A549 (cell line): ENCODE measurements around the gene C2orf49. TPM values are rescaled to one million over a fixed set of nuclear protein-coding genes. Genes with fewer than 3 reads are reported as not detected.

Experiments
- ATAC-seq, 2 experiments: fragments of 200-7000 bp in 1 of 2; fragments of >200 bp in 1 of 2; cut with Nextera tagmentation in 1 of 2; cut with Tn5 transposase in 1 of 2; 3 replicates each; pipeline versions ENCODE4 v1.8.0 to v1.9.1; 2018 to 2020; ENCODE audit warnings: mild to moderate bottlenecking in 1 of 2, moderate library complexity in 1 of 2
- CTCF ChIA-PET: fragments of 300-600 bp; sonication (Branson Sonifier 250); formaldehyde crosslinking; extraction: SDS; loops from one replicate; lab custom pipeline; 2021; ENCODE audit warnings: antibody characterized with exemption, inconsistent platforms; lab: Yijun Ruan, JAX
- POLR2A ChIA-PET: fragments of 350-600 bp; formaldehyde crosslinking; extraction: SDS; loops from one replicate; lab custom pipeline; 2021; ENCODE audit warnings: antibody characterized with exemption, inconsistent platforms; lab: Yijun Ruan, JAX
- DNase-seq, 2 experiments: peaks; one replicate each; pipeline versions ENCODE4 v3.0.0 to v3.0.0-alpha.2; 2011 to 2016; ENCODE audit warnings: low read depth in 1 of 2, low spot score in 1 of 2
- FAIRE-seq: peaks from 2 replicates; lab custom pipeline; 2011; peaks lifted over from hg19 to GRCh38; lab: Jason Lieb, UNC
- H3K27ac ChIP-seq, 2 experiments: fragments of >200 bp; sonication (Bioruptor Twin); formaldehyde crosslinking; 3 replicates each; pipeline ENCODE4 v1.5.1; 2016 to 2017
- H3K4me1 ChIP-seq: fragments of >200 bp; sonication (Bioruptor Twin); formaldehyde crosslinking; 3 replicates; pipeline ENCODE4 v1.6.1; 2016
- H3K4me2 ChIP-seq: fragments of >200 bp; sonication (Bioruptor Twin); formaldehyde crosslinking; 3 replicates; pipeline ENCODE4 v1.6.1; 2016
- H3K4me3 ChIP-seq: fragments of >200 bp; sonication (Bioruptor Twin); formaldehyde crosslinking; 3 replicates; pipeline ENCODE4 v1.5.1; 2016
- H3K9me3 ChIP-seq: fragments of >200 bp; sonication (Bioruptor Twin); formaldehyde crosslinking; 3 replicates; pipeline ENCODE4 v1.6.1; 2016
- ATOH8 ChIP-seq: fragments of 250-450 bp; sonication (Bioruptor Pico); IDR thresholded peaks from 2 replicates; pipeline ENCODE4 v1.5.0; 2020; ENCODE audit warnings: low read depth, mild to moderate bottlenecking, moderate library complexity
- CEBPB ChIP-seq, 2 experiments: fragments of >200 bp in 1 of 2; sonication (Bioruptor Twin) in 1 of 2; formaldehyde crosslinking in 1 of 2; IDR thresholded peaks; 2 replicates each; pipeline ENCODE4 v1.6.1; 2012 to 2016
- CTCF ChIP-seq: fragments of >200 bp; sonication (Bioruptor Twin); formaldehyde crosslinking; IDR thresholded peaks from 3 replicates; pipeline ENCODE4 v1.5.1; 2016
- EHMT2 ChIP-seq: fragments of 200-600 bp; sonication (generic); IDR thresholded peaks from 2 replicates; pipeline ENCODE4 v1.6.1; 2016; ENCODE audit warnings: antibody characterized with exemption, low read depth, mild to moderate bottlenecking, moderate library complexity
- EP300 ChIP-seq, 2 experiments: fragments of >200 bp; sonication (Bioruptor Twin); formaldehyde crosslinking; IDR thresholded peaks; 2 replicates in 1 of 2; 3 replicates in 1 of 2; pipeline ENCODE4 v1.6.1; 2016 to 2017
- FOSB ChIP-seq: fragments of 250-450 bp; sonication (Bioruptor Pico); IDR thresholded peaks from 2 replicates; pipeline ENCODE4 v1.5.0; 2020; ENCODE audit warnings: mild to moderate bottlenecking, moderate library complexity
- HDAC2 ChIP-seq: fragments of 200-600 bp; sonication (generic); IDR thresholded peaks from 2 replicates; pipeline ENCODE4 v1.6.1; 2016
- HES2 ChIP-seq: fragments of >200 bp; sonication (Bioruptor Twin); formaldehyde crosslinking; IDR thresholded peaks from 2 replicates; pipeline ENCODE4 v1.6.1; 2016
- HMGXB4 ChIP-seq: fragments of 250-450 bp; sonication (Bioruptor Pico); IDR thresholded peaks from 2 replicates; pipeline ENCODE4 v1.5.0; 2021; ENCODE audit warnings: mild to moderate bottlenecking, moderate library complexity, borderline replicate concordance
- HOXA7 ChIP-seq: fragments of 250-450 bp; sonication (Bioruptor Pico); IDR thresholded peaks from 2 replicates; pipeline ENCODE4 v1.5.0; 2020; ENCODE audit warnings: mild to moderate bottlenecking, moderate library complexity
- HOXB13 ChIP-seq: fragments of 250-450 bp; sonication (Bioruptor Pico); IDR thresholded peaks from 2 replicates; pipeline ENCODE4 v1.5.0; 2020; ENCODE audit warnings: low read depth, mild to moderate bottlenecking, moderate library complexity
- KDM1A ChIP-seq: fragments of 200-600 bp; sonication (generic); IDR thresholded peaks from 2 replicates; pipeline ENCODE4 v1.6.1; 2016; ENCODE audit warnings: low read depth, mild to moderate bottlenecking
- KDM5A ChIP-seq: fragments of 200-600 bp; sonication (generic); IDR thresholded peaks from 2 replicates; pipeline ENCODE4 v1.6.1; 2016; ENCODE audit warnings: antibody characterized with exemption, mild to moderate bottlenecking
- MAFK ChIP-seq: fragments of 450-650 bp; IDR thresholded peaks from 2 replicates; pipeline ENCODE4 v1.6.1; 2014; ENCODE audit not compliant: partially characterized antibody
- NR3C1 ChIP-seq: fragments of >200 bp; sonication (Bioruptor Twin); formaldehyde crosslinking; IDR thresholded peaks from 3 replicates; pipeline ENCODE4 v1.6.1; 2017
- PBX3 ChIP-seq: IDR thresholded peaks from 2 replicates; pipeline ENCODE4 v1.6.1; 2012
- POLR2AphosphoS2 ChIP-seq: conservative IDR thresholded peaks from 2 replicates; pipeline ENCODE4 v1.6.1; 2012; ENCODE audit warnings: low read length, improper control_type of control experiment, inconsistent platforms
- RAD21 ChIP-seq, 2 experiments: fragments of >200 bp in 1 of 2; sonication (Bioruptor Twin) in 1 of 2; formaldehyde crosslinking in 1 of 2; IDR thresholded peaks in 1 of 2; conservative IDR thresholded peaks in 1 of 2; 2 replicates in 1 of 2; 3 replicates in 1 of 2; pipeline ENCODE4 v1.6.1; 2012 to 2018; ENCODE audit warnings: inconsistent platforms in 1 of 2
- RARB ChIP-seq: fragments of 250-450 bp; sonication (Bioruptor Pico); IDR thresholded peaks from 2 replicates; pipeline ENCODE4 v1.8.0; 2021; ENCODE audit warnings: mild to moderate bottlenecking, moderate library complexity
- SREBF2 ChIP-seq: fragments of 450-650 bp; IDR thresholded peaks from 2 replicates; pipeline ENCODE4 v1.6.1; 2014; ENCODE audit warnings: mild to moderate bottlenecking, moderate library complexity
- TFCP2L1 ChIP-seq: fragments of 250-450 bp; sonication (Bioruptor Pico); IDR thresholded peaks from 2 replicates; pipeline ENCODE4 v1.5.0; 2021; ENCODE audit warnings: mild to moderate bottlenecking
- TP53 ChIP-seq: fragments of 250-450 bp; sonication (Bioruptor Pico); IDR thresholded peaks from 2 replicates; pipeline ENCODE4 v1.5.0; 2021; ENCODE audit warnings: mild to moderate bottlenecking, moderate library complexity
- WGBS: methylation state at CpG from one replicate; pipeline ENCODE4 v1.1.6; 2017; ENCODE audit errors: missing lambda C conversion rate; 5-methylcytosine and 5-hydroxymethylcytosine counted together
- polyA plus RNA-seq, 4 experiments: library from polyadenylated mRNA; depleted of rRNA in 3 of 4; stranded (reverse); fragments of >200 nt; fragmentation: RNase III in 1 of 4; extraction: RNeasy Plus Mini Kit Qiagen cat#74134 plus additional on column Dnase treatment in 1 of 4; gene quantifications; 2 replicates in 3 of 4; 3 replicates in 1 of 4; pipeline ENCODE4 v1.2.3, GENCODE V29; 2011 to 2017

The C2orf49 gene
- polyA plus RNA-seq, 2 of the 4 experiments (the other 2 are of a cell fraction) = 19.4 to 25.7 TPM

GRCh38 chr2:105373344-105373781 lies 36.0 kb downstream of the C2orf49 start:
- TF ChIP-seq CEBPB (IDR thresholded peaks at IDR 0.05) (no peak), POLR2AphosphoS2 (no peak), HOXA7 (no peak), TFCP2L1 (CRISPR knock-in tag) (no peak), CTCF (no peak), HMGXB4 (no peak), TP53 (CRISPR knock-in tag) (no peak), ATOH8 (no peak), FOSB (CRISPR knock-in tag) (no peak), RARB (CRISPR knock-in tag) (no peak), HOXB13 (no peak), KDM1A (no peak), KDM5A (no peak), SREBF2 (no peak), EP300 (IDR thresholded peaks at IDR 0.05) (no peak), PBX3 (no peak), HES2 (no peak), EHMT2 (no peak), HDAC2 (no peak)
- CTCF ChIA-PET = interaction anchor here (0.9 to 12.5 kb wide), 4 partner anchors 26 to 154 kb away, joined by 3 to 122 read pairs (median 4); no protein-coding TSS in a partner anchor
- Histone ChIP-seq H3K27ac (peak overlapping the region in 1 of 2 experiments; percentile 46; a peak in 1 of 6 replicates), H3K4me2 (no peak overlapping the region), H3K4me3 (no peak overlapping the region), H3K4me1 (peaks cover 36% of the 10 kb centered on the region), H3K9me3 (no peaks in the 10 kb centered on the region)
- WGBS = 84% methylated on average over 7 of the region's 9 CpGs
- DNase-seq (no peak), ATAC-seq (no peak), FAIRE-seq (no peak)
- POLR2A ChIA-PET = no interaction called here

- CTCF ChIA-PET = interaction anchor here (0.6 to 12.5 kb wide), 5 partner anchors 22 to 153 kb away, joined by 3 to 122 read pairs (median 3); no protein-coding TSS in a partner anchor
- Histone ChIP-seq H3K4me2 (no peak overlapping the region), H3K9me3 (no peaks in the 10 kb centered on the region), H3K4me1 (peaks cover 36% of the 10 kb centered on the region), H3K27ac (peak overlapping the region in 1 of 2 experiments; percentile 46; a peak in 1 of 6 replicates), H3K4me3 (no peak overlapping the region)
- POLR2A ChIA-PET = no interaction called here
- DNase-seq (no peak), FAIRE-seq (no peak), ATAC-seq (no peak)
- TF ChIP-seq TFCP2L1 (CRISPR knock-in tag) (no peak), PBX3 (no peak), RARB (CRISPR knock-in tag) (no peak), RAD21 (conservative IDR thresholded peaks at IDR 0.05 in 1 of 2, IDR thresholded peaks at IDR 0.05 in 1 of 2) (no peak), MAFK (no peak), KDM5A (no peak), NR3C1 (no peak)
- 93% methylated on average over 9 of the region's 9 CpGs for WGBS
Measured at GRCh38 chr2:105373895-105374401, 36.6 kb downstream of the C2orf49 start.
